ENCODE data around the gene CRHR1. TPM values are rescaled to one million over a fixed set of nuclear protein-coding genes. Genes with fewer than 3 reads are reported as not detected.

Gene CRHR1
- total RNA-seq, 4 donors from 2014 or later: 1.5 to 24.7 (median 7.4) TPM

- H3K36me3 ChIP-seq: no peaks in the 10 kb centered on the region
- H3K4me1 ChIP-seq: no peaks in the 10 kb centered on the region
- DNase-seq: no peak
- H3K4me3 ChIP-seq: no peak overlapping the region
- TF ChIP-seq CTCF (IDR thresholded peaks at IDR 0.05) (no peak), POLR2A (IDR thresholded peaks at IDR 0.05) (no peak)
- H3K27ac ChIP-seq: no peak overlapping the region
- no peaks in the 10 kb centered on the region for H3K27me3 ChIP-seq
- no peaks in the 10 kb centered on the region for H3K9me3 ChIP-seq
- intact Hi-C loops (cut with DNase I; ENCODE audit: low total_unique reads): no loop called here
Measured at GRCh38 chr17:45877467-45877866, 93.3 kb downstream of the CRHR1 start.

GRCh38 chr17:45883063-45883462 lies 98.9 kb downstream of the CRHR1 start:
- no peak overlapping the region for H3K27ac ChIP-seq
- TF ChIP-seq POLR2A (IDR thresholded peaks at IDR 0.05) (no peak), CTCF (IDR thresholded peaks at IDR 0.05) (no peak)
- no peaks in the 10 kb centered on the region for H3K36me3 ChIP-seq
- DNase-seq: no peak
- no peaks in the 10 kb centered on the region for H3K9me3 ChIP-seq
- no peaks in the 10 kb centered on the region for H3K4me1 ChIP-seq
- H3K27me3 ChIP-seq: no peaks in the 10 kb centered on the region
- H3K4me3 ChIP-seq: no peak overlapping the region
- intact Hi-C loops (cut with DNase I; ENCODE audit: low total_unique reads): no loop called here

Other genes with a start within 250 kb of the CRHR1 start
- not detected for gene SPPL2C, start 60.6 kb downstream of the CRHR1 start, total RNA-seq
- gene MAPT, start 110.2 kb downstream of the CRHR1 start, total RNA-seq: 1 to 10 TPM in 2 of 4 donors, under 1 TPM in 1, not detected in 1; 0.26 to 4.1 (median 1.5) TPM
- not detected for gene STH, start 214.9 kb downstream of the CRHR1 start, total RNA-seq

Data from uterus (tissue), 4 donors.